ENCODE results near the gene RNF215. TPM values are rescaled to one million over a fixed set of nuclear protein-coding genes. Genes with fewer than 3 reads are reported as not detected.
A peak's percentile ranks its signal among the peaks of the same experiment; 100 is the strongest.

Gene RNF215
- total and polyA plus RNA-seq, 2 of the 13 experiments (the other 11 are each of a cell fraction or from before 2014, with no cell fraction given), result 5.3 to 6.1 TPM

- TF ChIP-seq E2F1 (CRISPR knock-in tag; IDR thresholded peaks at IDR 0.05) (peak; percentile 84), ATF5 (CRISPR knock-in tag; IDR thresholded peaks at IDR 0.05; ENCODE audit: low read depth) (no peak), NFYC (CRISPR knock-in tag; IDR thresholded peaks at IDR 0.05) (no peak), MTA1 (CRISPR knock-in tag; IDR thresholded peaks at IDR 0.05; ENCODE audit: borderline replicate concordance) (no peak), IKZF5 (CRISPR knock-in tag; IDR thresholded peaks at IDR 0.05) (peak; percentile 37; the same call in 1 of the 2 replicates), JARID2 (CRISPR knock-in tag; IDR thresholded peaks at IDR 0.05; ENCODE audit: insufficient replicate concordance) (no peak), ZBTB33 (CRISPR knock-in tag; IDR thresholded peaks at IDR 0.05) (no peak), ZNF18 (CRISPR knock-in tag; IDR thresholded peaks at IDR 0.05; ENCODE audit: insufficient replicate concordance) (peak; percentile 87), DRAP1 (CRISPR knock-in tag; IDR thresholded peaks at IDR 0.05) (no peak), THAP7 (CRISPR knock-in tag; IDR thresholded peaks at IDR 0.05) (peak; percentile 67), IRX3 (CRISPR knock-in tag; IDR thresholded peaks at IDR 0.05; ENCODE audit: borderline replicate concordance, low read depth) (0 out of 2 replicates have a peak, but pooled peaks have one; percentile 40), HNF4A (CRISPR knock-in tag; IDR thresholded peaks at IDR 0.05) (peak; percentile 54), SNAPC5 (CRISPR knock-in tag; IDR thresholded peaks at IDR 0.05; ENCODE audit: borderline replicate concordance) (0 out of 2 replicates have a peak, but pooled peaks have one; percentile 17), ZNF441 (CRISPR knock-in tag; IDR thresholded peaks at IDR 0.05; ENCODE audit: borderline replicate concordance) (peak; percentile 71; the same call in 1 of the 2 replicates), CREM (IDR thresholded peaks at IDR 0.05) (no peak), CREM (CRISPR knock-in tag; IDR thresholded peaks at IDR 0.05) (no peak; the same call in 1 of the 2 replicates), TFE3 (CRISPR knock-in tag; IDR thresholded peaks at IDR 0.05) (no peak), ZNF383 (CRISPR knock-in tag; IDR thresholded peaks at IDR 0.05; ENCODE audit: borderline replicate concordance) (peak; percentile 88; the same call in 1 of the 2 replicates), ZFP36L1 (CRISPR knock-in tag; IDR thresholded peaks at IDR 0.05) (no peak)
Measured at GRCh38 chr22:30423301-30423958, 36.2 kb upstream of the RNF215 start (continued).
